ENCODE results near the gene CRAMP1.
A peak's percentile ranks its signal among the peaks of the same experiment; 100 is the strongest.
"Not testable (repeated sequence)": the region's sequence is repeated elsewhere in the genome, so short reads cannot be mapped to it uniquely, and the experiment has no call there.

Gene CRAMP1

DNA sequence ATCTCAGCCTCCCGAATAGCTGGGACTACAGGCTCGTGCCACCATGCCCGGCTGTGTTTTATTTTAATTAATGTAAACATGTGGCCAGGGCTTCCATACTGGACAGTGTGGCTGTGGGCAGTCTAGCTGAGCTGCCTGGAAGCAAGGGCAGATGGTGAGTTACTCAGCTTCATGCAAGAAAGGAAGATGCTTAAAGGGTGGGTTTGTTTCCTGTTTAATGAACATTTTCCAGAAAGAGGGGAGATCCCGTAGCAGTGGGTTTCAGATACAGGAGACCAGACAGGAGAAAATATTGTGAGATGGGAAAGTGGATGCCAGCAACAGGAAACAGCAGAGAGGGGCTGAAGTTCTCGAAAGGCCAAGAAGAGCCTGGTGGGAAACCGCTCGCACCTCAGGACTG is 101.2 kb downstream of the CRAMP1 start:
- TF ChIP-seq, protein P1, sequence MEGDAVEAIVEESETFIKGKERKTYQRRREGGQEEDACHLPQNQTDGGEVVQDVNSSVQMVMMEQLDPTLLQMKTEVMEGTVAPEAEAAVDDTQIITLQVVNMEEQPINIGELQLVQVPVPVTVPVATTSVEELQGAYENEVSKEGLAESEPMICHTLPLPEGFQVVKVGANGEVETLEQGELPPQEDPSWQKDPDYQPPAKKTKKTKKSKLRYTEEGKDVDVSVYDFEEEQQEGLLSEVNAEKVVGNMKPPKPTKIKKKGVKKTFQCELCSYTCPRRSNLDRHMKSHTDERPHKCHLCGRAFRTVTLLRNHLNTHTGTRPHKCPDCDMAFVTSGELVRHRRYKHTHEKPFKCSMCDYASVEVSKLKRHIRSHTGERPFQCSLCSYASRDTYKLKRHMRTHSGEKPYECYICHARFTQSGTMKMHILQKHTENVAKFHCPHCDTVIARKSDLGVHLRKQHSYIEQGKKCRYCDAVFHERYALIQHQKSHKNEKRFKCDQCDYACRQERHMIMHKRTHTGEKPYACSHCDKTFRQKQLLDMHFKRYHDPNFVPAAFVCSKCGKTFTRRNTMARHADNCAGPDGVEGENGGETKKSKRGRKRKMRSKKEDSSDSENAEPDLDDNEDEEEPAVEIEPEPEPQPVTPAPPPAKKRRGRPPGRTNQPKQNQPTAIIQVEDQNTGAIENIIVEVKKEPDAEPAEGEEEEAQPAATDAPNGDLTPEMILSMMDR (conservative IDR thresholded peaks at IDR 0.05; ENCODE audit: low read depth, low read length): no peak
- H3K4me3 ChIP-seq (ENCODE audit: low read depth, low read length): no peak overlapping the region
- no peak for DNase-seq (ENCODE audit: low read depth)

DNA sequence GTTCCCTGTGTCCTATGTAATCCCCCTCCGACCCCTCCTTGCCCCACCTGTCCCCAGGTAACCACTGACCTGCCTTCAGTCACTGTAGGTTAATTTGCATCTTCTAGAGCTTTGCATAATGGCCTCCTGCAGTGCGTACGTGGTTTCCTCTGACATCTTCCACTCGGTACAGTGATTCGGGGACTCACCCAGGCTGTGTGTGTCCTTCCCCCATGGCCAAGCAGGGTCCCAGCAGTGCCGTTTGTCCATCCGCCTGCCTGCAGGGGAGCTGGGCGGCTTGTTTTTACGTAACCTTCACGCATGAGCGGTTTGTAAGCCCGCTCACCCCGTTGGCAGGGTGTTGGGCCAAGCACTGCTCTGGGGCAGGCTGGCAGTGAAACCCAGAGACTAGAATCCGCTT is 101.8 kb downstream of the CRAMP1 start:
- no peak for DNase-seq (ENCODE audit: low read depth)
- TF ChIP-seq, protein P1 (conservative IDR thresholded peaks at IDR 0.05; ENCODE audit: low read depth, low read length): no peak
- no peak overlapping the region for H3K4me3 ChIP-seq (ENCODE audit: low read depth, low read length)

DNA sequence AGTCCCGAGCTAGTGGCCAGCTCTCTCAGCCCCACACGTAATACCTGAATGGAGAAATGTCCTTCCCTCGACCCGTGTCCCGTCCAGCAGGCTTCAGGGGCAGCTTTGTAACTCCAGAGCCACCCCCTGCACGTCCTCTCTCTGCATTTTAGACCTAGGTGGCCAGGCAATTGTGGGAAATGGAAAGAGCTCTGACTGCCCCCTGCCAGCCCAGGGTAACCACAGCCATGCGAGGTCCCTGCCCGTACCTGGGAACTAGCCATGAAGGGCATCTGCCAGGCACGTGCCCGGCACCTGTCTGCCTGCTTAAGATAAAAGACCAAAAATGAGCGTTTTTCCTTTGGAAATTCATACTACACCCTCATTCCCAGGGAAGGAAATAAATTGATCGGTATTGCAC is 103.1 kb downstream of the CRAMP1 start:
- TF ChIP-seq, protein P1 (conservative IDR thresholded peaks at IDR 0.05; ENCODE audit: low read depth, low read length): no peak
- no peak overlapping the region for H3K4me3 ChIP-seq (ENCODE audit: low read depth, low read length)
- no peak for DNase-seq (ENCODE audit: low read depth)

DNA sequence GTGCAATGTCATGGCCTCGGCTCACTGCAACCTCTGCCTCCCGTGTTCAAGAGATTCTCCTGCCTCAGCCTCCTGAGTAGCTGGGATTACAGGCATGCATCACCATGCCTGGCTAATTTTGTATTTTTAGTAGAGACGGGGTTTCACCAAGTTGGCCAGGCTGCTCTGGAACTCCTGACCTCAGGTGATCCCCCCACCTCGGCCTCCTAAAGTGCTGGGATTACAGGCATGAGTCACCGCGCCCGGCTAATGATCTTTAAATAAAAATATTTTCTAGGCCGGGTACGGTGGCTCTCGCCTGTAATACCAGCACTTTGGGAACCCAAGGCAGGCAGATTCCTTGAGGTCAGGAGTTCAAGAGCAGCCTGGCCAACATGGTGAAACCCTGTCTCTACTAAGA is 106.1 kb downstream of the CRAMP1 start:
- not testable (repeated sequence) for H3K4me3 ChIP-seq (ENCODE audit: low read depth, low read length); DNase-seq (ENCODE audit: low read depth)

DNA sequence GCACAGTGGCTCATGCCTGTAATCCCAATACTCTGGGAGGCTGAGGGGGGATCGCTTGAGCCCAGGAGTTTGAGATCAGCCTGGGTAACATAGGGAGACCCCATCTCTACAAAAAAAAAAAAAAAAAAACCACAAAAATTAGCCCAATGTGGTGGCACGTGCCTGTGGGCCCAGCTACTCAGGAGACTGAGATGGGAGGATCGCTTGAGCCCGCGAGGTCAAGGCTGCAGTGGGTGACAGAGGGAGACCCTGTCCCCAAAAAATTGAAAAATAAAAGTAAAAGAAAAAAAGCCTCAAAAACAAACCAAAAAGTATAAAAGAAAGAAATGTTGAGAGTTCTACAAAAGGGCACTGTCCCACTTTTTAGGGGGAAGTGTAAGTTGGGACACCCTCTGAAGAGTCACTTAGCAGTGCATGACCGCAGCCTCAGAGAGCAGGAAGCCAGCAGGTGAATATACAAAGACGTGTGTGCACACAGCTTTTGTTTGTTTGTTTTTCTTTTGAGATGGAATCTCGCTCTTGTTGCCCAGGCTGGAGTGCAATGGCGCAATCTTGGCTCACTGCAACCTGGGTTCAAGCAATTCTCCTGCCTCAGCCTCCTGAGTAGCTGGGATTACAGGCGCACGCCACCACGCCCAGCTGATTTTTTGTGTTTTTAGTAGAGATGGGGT is 107.5 kb downstream of the CRAMP1 start:
- DNase-seq (ENCODE audit: low read depth); H3K4me3 ChIP-seq (ENCODE audit: low read depth, low read length): not testable (repeated sequence)

DNA sequence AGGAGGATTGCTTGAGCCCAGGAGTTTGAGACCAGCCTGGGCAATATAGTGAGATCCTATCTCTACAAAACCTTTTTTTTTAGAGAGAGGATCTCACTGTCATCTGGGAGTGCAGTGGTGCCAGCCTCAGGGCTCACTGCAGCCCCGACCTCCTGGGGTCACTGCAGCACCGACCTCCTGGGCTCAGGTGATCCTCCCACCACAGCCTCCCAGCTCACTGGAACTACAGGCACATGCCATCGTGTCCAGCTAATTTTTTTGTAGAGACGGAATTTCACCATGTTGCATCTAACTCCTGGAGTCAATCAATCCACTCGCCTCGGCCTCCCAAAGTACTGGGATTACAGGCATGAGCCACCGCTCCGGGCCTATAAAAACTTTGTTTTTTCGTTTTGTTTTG is 109.2 kb downstream of the CRAMP1 start:
- no peak for DNase-seq (ENCODE audit: low read depth)
- no peak overlapping the region for H3K4me3 ChIP-seq (ENCODE audit: low read depth, low read length)
- TF ChIP-seq, protein P1 (conservative IDR thresholded peaks at IDR 0.05; ENCODE audit: low read depth, low read length): no peak

DNA sequence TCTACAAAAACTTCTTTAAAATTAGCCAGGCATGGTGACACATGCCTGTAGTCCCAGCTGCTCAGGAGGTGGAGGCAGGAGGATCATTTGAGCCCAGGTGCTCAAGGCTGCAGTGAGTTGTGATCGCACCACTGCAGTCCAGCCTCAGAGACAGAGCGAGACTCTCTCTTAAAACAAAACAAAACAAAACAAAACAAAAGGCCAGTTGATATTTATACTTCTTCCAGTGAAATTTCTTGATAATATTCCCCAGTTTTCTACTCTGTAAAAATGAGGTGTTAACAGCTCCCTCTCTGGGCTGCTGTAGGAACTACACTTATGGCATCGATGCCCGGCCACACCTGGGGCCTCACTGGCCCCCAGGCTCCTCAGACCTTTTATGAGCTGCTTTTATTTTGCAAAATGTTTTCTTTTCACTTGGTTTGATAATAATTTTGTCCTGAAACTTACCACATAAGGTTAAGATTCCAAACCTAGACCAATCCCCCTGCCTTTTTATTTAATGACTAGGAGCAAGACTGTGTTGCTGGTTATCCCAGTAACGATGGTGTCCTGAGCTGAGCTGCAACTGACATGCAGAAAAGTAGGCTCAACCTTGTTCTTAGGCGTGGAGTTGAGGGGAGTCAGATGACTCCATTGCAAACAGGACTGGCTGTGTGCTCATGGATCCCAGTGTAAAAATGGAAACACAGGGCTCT is 111.4 kb downstream of the CRAMP1 start:
- H3K4me3 ChIP-seq (ENCODE audit: low read depth, low read length): no peak overlapping the region
- TF ChIP-seq, protein P1 (conservative IDR thresholded peaks at IDR 0.05; ENCODE audit: low read depth, low read length): peak; percentile 79
- peak; percentile 63 for DNase-seq (ENCODE audit: low read depth)

DNA sequence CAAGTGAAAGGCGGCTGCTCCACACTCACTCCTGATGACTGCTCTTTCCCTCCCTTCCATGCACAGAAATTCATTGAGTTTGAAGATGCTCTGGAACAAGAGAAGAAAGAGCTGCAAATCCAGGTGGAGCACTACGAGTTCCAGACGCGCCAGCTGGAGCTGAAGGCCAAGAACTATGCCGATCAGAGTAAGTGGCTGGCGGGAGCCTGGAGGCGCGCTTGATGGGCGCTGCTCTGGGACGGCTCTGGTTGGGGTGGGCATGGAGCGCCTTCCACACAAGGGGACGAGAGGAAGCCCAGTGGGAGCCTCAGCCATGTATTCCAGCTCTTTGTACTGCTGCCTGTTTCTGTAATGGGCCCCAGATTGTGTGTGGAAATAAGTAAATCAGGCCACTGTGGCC is 112.3 kb downstream of the CRAMP1 start:
- TF ChIP-seq, protein P1 (conservative IDR thresholded peaks at IDR 0.05; ENCODE audit: low read depth, low read length): no peak

More for the DNA sequence above, 112.3 kb downstream of the CRAMP1 start:
- DNase-seq (ENCODE audit: low read depth): no peak
- no peak overlapping the region for H3K4me3 ChIP-seq (ENCODE audit: low read depth, low read length)
